Activated T-helper 2 cell treated with anti-CD3 and anti-CD28 coated beads, Interferon-gamma antibody, Interleukin-2, Interleukin-4, amounts not matched to agents 10 μg/mL and 5 μg/mL and 100 μg/mL, durations not matched to agents 14 hours and 24 hours and 36 hours (primary cell): ENCODE data around the gene GSTA1. TPM values are rescaled to one million over a fixed set of nuclear protein-coding genes. Genes with fewer than 3 reads are reported as not detected.
"Not testable (repeated sequence)": the region's sequence is repeated elsewhere in the genome, so short reads cannot be mapped to it uniquely, and the experiment has no call there.

Experiments
- DNase-seq: peaks from one replicate; pipeline ENCODE4 v3.0.0; 2021; ENCODE audit warnings: low spot score
- H3K27ac Mint-ChIP-seq: one replicate; pipeline ENCODE4 v1.8.0; 2021; ENCODE audit warnings: mixed read lengths
- H3K27me3 Mint-ChIP-seq: one replicate; pipeline ENCODE4 v1.8.0; 2021; ENCODE audit warnings: low read depth, mixed read lengths
- H3K36me3 Mint-ChIP-seq: one replicate; pipeline ENCODE4 v1.8.0; 2021; ENCODE audit warnings: low read depth, mixed read lengths
- H3K4me1 Mint-ChIP-seq: one replicate; pipeline ENCODE4 v1.8.0; 2021; ENCODE audit warnings: low read depth, mixed read lengths
- H3K4me3 Mint-ChIP-seq: one replicate; pipeline ENCODE4 v1.8.0; 2021; ENCODE audit warnings: low read depth, mild to moderate bottlenecking, moderate library complexity, mixed read lengths
- H3K9me3 Mint-ChIP-seq: one replicate; pipeline ENCODE4 v1.8.0; 2021; ENCODE audit warnings: mixed read lengths
- intact Hi-C: fragments of 100-400 bp; cut with micrococcal nuclease; formaldehyde crosslinking; loops from one replicate; pipeline ENCODE4 v1.15.1; 2023
- total RNA-seq: library from RNA; stranded (reverse); gene quantifications from 2 replicates; pipeline ENCODE4 v1.2.3, GENCODE V29; 2022

GSTA1 gene
- total RNA-seq, result not detected in 2 replicates

GRCh38 chr6:52803668-52804255 lies at the start of gene GSTA1:
GSTA1 (minus strand) TSS chr6:52803816; CDS start chr6:52799267, 4,549 bp downstream.
- H3K27ac Mint-ChIP-seq, H3K4me1 Mint-ChIP-seq, H3K9me3 Mint-ChIP-seq, H3K4me3 Mint-ChIP-seq, H3K36me3 Mint-ChIP-seq, intact Hi-C loops, DNase-seq: not testable (repeated sequence)
- H3K27me3 Mint-ChIP-seq, result peaks cover 19% of the 10 kb centered on the region

- no peak overlapping the region for H3K27ac Mint-ChIP-seq
- peaks cover 23% of the 10 kb centered on the region for H3K27me3 Mint-ChIP-seq
- H3K4me1 Mint-ChIP-seq, result peaks cover 4% of the 10 kb centered on the region
- DNase-seq, result no peak
- intact Hi-C loops, result no loop called here
- H3K4me3 Mint-ChIP-seq, result no peak overlapping the region
- H3K9me3 Mint-ChIP-seq, result no peaks in the 10 kb centered on the region
- H3K36me3 Mint-ChIP-seq, result no peaks in the 10 kb centered on the region
Observed at GRCh38 chr6:52849137-52849536, 45.5 kb upstream of the GSTA1 start.

DNA sequence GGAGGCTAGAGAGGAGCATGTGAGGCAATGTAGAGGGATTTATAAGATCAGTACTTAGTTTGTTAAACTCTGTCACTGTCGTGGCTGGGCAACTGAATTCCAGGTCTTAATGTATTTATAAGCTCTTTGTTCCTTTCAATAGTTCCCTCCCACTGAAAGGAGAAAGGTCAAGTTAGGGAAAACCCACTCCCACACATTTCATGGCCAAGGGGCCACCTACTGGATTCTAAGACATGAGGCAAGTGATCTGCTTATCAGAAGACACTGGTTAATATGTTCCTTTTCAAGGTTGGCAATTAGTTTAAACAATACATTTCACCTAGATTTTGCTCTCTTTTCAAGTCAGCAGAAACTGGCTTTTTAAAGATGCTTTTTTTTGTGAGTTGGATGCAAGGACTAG lies 42.4 kb upstream of the GSTA1 start:
- Mint-ChIP-seq H3K4me3 (no peak overlapping the region), H3K36me3 (no peaks in the 10 kb centered on the region)
- intact Hi-C loops, result no loop called here

GRCh38 chr6:52843605-52844004 lies 40.0 kb upstream of the GSTA1 start:
- H3K9me3 Mint-ChIP-seq, result no peaks in the 10 kb centered on the region
- no peak for DNase-seq
- no peak overlapping the region for H3K27ac Mint-ChIP-seq
- no peak overlapping the region for H3K4me3 Mint-ChIP-seq
- H3K36me3 Mint-ChIP-seq, result no peaks in the 10 kb centered on the region
- H3K4me1 Mint-ChIP-seq, result peaks cover 4% of the 10 kb centered on the region
- intact Hi-C loops, result no loop called here
- peaks cover 17% of the 10 kb centered on the region for H3K27me3 Mint-ChIP-seq

More for the DNA sequence above, 42.4 kb upstream of the GSTA1 start:
- Mint-ChIP-seq H3K27ac (no peak overlapping the region), H3K4me1 (peaks cover 4% of the 10 kb centered on the region), H3K9me3 (no peaks in the 10 kb centered on the region), H3K27me3 (peaks cover 17% of the 10 kb centered on the region)
- DNase-seq, result no peak

DNA sequence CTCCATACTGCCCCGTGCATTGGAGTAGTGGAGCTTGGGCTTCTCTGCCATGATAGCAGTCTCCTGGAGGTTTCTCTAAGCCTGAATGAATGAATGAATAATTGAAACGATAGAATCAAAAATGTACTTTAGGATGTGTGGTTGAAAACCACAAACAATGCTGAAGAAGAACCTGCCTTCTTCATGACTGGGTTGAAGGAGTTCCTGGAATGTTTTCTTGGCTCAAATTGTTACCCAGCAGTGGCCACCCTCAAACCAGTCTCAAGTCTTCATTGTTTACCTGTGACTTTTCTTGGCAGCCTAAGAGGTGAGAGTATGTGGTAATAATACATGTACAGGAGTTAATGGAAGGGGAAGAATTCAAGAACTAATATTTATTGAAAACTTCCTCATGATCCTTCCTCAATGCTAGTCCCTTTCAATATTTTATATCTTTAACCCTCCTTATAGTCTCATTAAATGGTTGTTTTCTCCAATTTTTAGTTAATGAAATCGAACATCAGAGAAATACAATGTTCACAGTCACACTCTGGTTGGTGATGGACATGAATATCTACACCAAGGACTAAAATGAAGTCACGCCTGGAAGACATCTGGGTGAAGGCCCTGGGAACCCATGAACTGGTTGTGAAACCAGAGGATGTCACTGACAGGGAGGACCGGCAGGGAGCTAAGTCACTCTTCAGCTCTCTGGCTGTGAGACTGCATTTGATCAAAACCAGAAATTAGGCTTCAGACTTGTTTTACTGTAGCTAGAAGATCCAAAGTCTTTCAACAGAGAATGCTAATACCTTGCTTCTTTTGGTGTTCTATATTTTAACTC lies 37.4 kb upstream of the GSTA1 start, which contains the start of gene GSTA5:
TSS of gene GSTA5 (minus strand) at position 51 of the 823 bp plus-strand sequence.
- H3K4me3 Mint-ChIP-seq, result no peak within 1 kb of the TSS
- H3K27me3 Mint-ChIP-seq, result peaks cover 28% of the 10 kb centered on the region
- DNase-seq, result no peak
- H3K27ac Mint-ChIP-seq, result no peak within 1 kb of the TSS
- H3K4me1 Mint-ChIP-seq, result peaks cover 2% of the 10 kb centered on the region
- no peaks in the 10 kb centered on the region for H3K9me3 Mint-ChIP-seq
- intact Hi-C loops, result no loop called here
- no peaks in the 10 kb centered on the region for H3K36me3 Mint-ChIP-seq

GRCh38 chr6:52839124-52840055 lies 35.8 kb upstream of the GSTA1 start:
- Mint-ChIP-seq H3K27me3 (peaks cover 40% of the 10 kb centered on the region), H3K27ac (no peak overlapping the region), H3K4me1 (no peaks in the 10 kb centered on the region), H3K36me3 (no peaks in the 10 kb centered on the region), H3K4me3 (no peak overlapping the region), H3K9me3 (no peaks in the 10 kb centered on the region)
- intact Hi-C loops, result loop anchor here (1.0 kb wide), 1 partner anchor 156 kb away; the partner anchor contains the start of gene GSTA4
- DNase-seq, result peak; percentile 22

DNA sequence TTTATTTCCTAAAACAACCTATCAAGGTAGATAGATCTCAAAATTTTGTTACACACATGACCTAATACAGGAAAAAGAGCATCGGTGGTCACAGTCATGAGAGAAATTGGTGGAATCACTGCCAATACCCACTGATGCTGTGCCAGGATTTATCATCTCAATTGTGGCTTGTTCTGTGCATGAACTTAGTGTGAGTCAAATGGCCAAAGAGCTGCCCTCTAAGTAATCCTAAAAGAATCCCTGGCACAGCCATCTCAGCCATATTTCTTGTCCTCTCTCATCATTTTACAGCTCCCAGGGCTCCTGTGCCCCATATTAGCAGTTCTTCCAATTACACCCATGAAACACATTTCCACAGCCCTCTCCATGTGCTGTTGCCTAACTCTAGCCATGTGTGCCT lies 30.9 kb upstream of the GSTA1 start:
- intact Hi-C loops, result no loop called here
- no peak overlapping the region for H3K27ac Mint-ChIP-seq
- no peak overlapping the region for H3K4me3 Mint-ChIP-seq
- H3K27me3 Mint-ChIP-seq, result peaks cover 31% of the 10 kb centered on the region
- DNase-seq, result no peak
- no peaks in the 10 kb centered on the region for H3K4me1 Mint-ChIP-seq
- H3K9me3 Mint-ChIP-seq, result no peaks in the 10 kb centered on the region
- no peaks in the 10 kb centered on the region for H3K36me3 Mint-ChIP-seq

- intact Hi-C loops, H3K4me1 Mint-ChIP-seq, DNase-seq, H3K36me3 Mint-ChIP-seq, H3K27ac Mint-ChIP-seq, H3K4me3 Mint-ChIP-seq, H3K9me3 Mint-ChIP-seq: not testable (repeated sequence)
- H3K27me3 Mint-ChIP-seq, result peaks cover 22% of the 10 kb centered on the region
Observed at GRCh38 chr6:52830869-52831268, 27.3 kb upstream of the GSTA1 start.

DNA sequence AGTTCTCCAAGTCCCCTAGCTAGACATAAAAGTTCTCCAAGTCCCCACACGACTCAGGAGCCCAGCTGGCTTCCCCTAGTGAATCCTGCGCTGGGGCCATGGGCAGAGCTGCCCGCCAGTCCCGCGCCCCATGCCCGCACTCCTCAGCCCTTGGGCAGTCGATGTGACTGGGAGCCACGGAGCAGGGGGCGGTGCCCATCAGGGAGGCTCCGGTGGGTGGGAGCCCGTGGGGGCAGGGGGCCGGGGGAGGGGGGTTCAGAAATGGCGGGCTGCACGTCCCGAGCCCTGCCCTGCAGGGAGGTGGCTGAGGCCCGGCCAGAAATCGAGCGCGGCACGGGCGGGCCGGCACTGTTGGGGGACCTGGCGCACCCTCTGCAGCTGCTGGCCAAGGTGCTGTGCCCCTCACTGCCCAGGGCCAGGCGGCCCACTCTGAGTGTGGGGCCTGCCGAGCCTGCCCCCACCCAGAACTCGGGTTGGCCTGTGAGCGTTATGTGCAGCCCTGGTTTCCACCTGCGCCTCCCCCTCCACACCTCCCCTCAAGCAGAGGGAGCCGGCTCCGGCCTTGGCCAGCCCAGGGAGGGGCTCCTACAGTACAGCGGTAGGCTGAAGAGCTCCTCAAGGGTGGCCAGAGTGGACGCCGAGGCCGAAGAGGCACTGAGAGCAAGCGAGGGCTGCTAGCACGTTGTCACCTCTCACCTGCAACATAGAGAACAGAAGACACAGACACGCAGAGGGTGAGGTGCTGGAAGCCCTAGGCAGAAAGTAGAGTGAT lies 25.6 kb upstream of the GSTA1 start:
- intact Hi-C loops, result no loop called here
- Mint-ChIP-seq H3K4me1 (no peaks in the 10 kb centered on the region), H3K27ac (no peak overlapping the region), H3K36me3 (no peaks in the 10 kb centered on the region), H3K4me3 (no peak overlapping the region), H3K27me3 (peaks cover 8% of the 10 kb centered on the region), H3K9me3 (no peaks in the 10 kb centered on the region)
- no peak for DNase-seq

DNA sequence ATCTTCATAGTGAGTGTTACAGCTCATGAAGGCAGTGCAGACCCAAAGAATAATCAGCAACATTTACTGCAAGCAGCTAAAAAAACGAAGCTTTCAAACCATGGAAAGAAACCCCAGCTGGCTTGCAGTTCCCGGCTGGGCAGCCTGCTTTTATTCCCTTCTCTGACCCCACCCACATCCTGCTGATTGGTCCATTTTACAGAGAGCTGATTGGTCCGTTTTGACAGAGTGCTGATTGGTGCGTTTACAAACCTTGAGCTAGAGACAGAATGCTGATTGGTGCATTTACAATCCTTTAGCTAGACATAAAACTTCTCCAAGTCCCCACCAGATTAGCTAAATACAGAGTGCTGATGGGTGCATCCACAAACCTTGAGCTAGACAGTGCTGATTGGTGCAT lies 25.0 kb upstream of the GSTA1 start:
- H3K27me3 Mint-ChIP-seq, intact Hi-C loops, H3K36me3 Mint-ChIP-seq, H3K4me3 Mint-ChIP-seq, H3K4me1 Mint-ChIP-seq, H3K9me3 Mint-ChIP-seq, DNase-seq, H3K27ac Mint-ChIP-seq: not testable (repeated sequence)

DNA sequence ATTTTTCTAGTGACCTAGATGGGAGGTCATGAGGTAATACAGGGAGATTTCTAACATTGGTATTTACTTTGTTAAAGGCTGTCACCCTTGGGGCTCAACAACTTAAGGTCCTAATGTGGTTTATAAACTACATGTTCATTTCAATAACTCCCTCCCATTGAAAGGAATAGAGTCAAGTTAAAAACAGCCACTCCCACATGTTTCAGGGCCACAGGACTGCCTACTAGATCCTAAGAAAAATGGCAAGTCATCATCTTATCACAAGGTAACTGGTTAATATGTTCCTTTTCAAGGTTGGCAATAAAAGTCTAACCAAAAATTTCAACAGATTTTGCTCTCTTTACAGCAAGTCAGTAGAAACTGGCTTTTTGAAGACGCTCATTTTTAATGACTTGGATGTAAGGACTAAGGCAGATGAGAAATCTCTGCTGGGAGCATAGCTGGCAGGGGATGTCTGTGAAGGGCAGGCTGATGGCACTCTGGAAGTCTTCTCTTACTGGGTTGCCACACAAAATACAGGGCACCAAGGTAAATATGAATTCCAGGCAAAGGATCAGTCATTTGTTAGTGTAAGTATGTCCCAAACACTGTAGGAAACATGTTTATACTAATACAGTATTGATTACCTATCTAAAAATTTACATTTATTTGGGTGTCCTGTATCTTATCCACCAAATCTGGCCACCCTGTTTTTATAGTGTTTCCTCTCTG lies 23.6 kb upstream of the GSTA1 start:
- not testable (repeated sequence) for H3K4me1 Mint-ChIP-seq

GRCh38 chr6:52826513-52826912 lies 22.9 kb upstream of the GSTA1 start:
- no peaks in the 10 kb centered on the region for H3K9me3 Mint-ChIP-seq
- H3K27ac Mint-ChIP-seq, result no peak overlapping the region
- H3K4me1 Mint-ChIP-seq, result no peaks in the 10 kb centered on the region
- no peaks in the 10 kb centered on the region for H3K36me3 Mint-ChIP-seq
- no peak for DNase-seq
- intact Hi-C loops, result no loop called here
- H3K4me3 Mint-ChIP-seq, result no peak overlapping the region
- peaks cover 3% of the 10 kb centered on the region for H3K27me3 Mint-ChIP-seq

More for the DNA sequence above, 23.6 kb upstream of the GSTA1 start:
- H3K36me3 Mint-ChIP-seq, DNase-seq, H3K27me3 Mint-ChIP-seq, H3K27ac Mint-ChIP-seq, intact Hi-C loops, H3K9me3 Mint-ChIP-seq, H3K4me3 Mint-ChIP-seq: not testable (repeated sequence)
